HG03045 (cell line): ENCODE results near the gene ABCG5.

Source experiments
- ATAC-seq: cut with Tn5 transposase; IDR thresholded peaks from one replicate; pipeline ENCODE4 v1.9.1; 2021; ENCODE audit warnings: mild to moderate bottlenecking, moderate library complexity; ENCODE audit not compliant: unreplicated experiment

Gene ABCG5

DNA sequence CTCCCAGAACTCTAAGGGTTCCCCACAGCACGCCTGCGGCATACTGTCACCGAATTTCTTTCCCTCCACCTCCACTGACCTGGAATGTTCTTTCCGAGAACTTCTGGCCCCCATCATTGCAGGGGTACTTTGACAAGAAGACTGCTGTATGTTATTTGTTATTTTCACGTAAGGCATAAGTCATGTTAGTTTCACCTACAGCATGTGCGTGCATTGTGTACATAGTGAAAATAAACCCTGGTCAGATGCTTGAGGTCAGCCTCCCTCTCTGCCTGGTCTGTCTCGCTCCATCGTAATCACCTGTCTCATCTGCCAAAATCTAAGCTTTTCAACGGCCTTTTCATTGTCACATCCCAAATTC, 4.2 kb upstream of the ABCG5 start:
- no peak for ATAC-seq

DNA sequence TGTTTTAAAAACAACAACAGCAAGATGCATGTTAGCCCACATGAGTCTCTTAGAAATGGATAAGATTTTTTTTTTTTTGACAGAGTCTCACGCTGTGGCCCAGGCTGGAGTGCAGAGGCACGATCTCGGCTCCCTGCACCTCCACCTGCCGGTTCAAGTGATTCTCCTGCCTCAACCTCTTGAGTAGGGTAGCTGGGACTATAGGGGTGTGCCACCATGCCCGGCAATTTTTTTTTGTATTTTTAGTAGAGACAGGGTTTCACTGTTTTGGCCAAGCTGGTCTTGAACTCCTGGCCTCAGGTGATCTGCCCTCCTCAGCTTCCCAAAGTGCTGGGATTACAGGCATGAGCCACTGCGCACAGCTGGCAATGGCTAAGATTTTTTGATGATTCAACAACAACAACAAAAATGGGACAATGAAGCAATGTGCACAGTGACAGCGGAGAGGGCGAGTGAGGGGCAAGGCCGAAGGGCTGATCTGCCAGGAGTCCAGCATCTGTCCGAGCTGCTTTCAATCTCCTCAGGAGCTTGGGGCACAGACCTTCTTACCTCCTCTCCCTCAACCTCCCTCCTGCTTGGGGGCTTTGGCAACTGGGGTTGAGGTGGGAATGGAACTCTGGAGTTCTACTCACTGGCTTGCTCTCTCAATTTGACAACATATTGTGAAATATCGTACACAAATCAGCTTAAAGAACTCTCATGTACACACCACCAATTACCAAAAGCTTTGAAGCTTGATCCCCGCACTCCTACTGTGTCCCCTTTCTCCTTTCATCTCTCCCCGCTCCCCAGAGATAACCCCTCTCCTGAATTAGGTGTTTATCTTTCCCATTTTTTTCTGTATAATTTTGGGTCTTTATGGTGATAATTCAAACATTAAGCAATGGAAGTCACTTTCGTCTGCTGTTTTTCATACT, 3.6 kb upstream of the ABCG5 start:
- ATAC-seq, result no peak

DNA sequence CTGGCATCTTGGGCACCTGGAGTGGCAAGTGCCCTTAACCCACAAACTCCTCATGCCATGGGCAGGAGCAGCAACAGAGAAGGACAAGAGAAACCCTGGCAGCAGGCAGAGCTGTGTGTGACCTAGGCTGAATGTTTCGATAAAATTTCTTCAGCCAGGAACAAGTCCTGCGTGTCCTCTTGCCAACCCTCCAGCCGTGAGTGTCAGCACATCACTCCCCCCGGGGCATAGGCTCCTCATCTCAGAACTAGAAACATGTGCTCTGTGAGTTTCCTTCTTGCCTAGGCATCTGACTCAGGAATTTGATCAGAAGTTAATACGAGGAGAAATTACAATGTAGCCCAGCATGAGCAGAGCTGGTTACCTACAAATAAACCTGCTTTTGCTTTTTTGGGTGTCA, 2.3 kb upstream of the ABCG5 start:
- ATAC-seq, result no peak

DNA sequence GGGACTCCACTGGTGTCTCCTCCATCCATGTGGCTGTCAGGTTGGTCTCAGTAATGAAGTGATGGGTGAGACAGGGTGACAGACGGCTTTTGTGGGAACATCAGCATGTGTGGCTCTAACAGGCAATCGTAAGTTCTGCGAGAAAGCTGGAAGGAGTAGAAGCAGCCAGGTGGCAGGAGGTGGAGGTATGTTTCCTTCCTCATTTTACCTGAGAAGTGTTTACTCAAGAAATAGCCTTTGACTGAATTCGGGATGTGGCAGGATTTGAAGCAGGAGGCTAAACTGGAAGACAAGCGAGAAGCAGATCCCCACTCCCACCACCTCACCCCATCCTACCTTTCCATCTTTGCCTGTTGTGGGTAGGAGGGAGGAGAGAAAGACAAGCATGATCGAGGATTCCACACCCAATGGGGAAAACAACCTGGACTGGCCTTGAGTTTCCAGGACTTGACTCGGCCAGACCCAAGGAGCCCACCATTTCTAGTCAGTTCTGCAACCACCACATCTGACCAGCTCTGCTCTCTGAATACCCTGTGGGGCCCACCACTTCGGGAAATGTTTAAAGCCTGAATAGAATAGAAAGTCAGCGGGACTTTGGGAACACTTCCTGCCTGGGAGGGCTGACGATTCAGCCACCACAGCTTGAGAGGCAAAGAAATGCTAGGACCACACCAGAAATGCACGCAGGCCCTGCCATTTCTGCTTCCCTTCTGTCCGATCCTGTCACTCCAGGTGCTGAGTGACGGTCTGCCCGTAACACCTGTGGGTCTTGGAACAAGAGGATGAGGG, 1.3 kb upstream of the ABCG5 start:
- no peak for ATAC-seq

DNA sequence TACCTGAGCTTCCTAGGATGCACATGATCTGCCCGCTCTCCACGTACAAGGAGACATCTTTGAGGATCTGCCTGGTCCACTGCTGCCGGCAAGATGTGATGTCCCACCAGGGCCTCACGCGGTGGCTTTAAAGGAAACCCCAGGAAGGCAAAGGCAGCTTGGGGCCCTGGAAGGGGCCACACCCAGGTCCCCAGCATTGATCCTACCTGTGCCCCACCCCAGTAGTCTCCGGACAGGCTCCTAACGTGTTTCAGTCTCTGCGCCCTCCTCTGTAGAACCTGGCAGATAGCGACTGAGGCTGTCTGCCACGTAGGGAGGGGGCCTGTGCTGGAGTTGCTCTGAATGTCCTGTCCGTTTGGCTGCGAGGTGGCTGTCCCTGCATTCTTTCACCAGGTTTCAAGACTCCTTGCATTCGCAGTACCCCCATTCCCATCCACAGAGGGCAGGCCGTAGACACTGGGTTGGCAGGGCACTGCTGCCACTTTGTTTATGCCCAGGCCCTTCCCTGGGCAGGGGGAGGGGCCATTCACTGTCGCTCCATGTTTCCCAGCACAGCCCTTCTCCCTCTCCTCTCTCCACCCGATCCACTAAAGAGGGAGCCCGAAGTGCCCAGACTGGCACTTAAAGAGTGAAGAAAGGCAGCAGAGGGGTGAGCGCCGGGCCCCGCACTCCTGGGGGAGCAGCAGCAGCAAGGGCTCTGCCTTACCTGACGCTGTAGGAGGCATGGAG, 644 bp downstream of the ABCG5 start:
- ATAC-seq, result no peak

DNA sequence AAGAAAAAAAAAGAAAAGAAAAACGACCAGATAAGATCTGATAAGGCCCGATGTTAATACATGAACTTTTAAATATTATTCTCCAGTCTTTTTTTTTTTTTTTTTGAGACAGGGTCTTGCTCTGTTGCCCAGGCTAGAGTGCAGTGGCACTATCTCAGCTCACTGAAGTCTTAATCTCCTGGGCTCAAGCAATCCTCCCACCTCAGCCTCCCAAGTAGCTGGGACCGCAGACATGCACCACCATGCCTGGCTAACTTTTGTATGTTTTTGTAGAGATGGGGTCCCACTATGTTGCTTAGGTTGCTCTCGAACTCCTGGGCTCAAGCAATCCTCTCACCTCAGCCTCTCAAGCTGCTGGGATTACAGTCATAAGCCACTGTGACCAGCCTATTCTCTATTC, 1.6 kb downstream of the ABCG5 start:
- ATAC-seq, result no peak

DNA sequence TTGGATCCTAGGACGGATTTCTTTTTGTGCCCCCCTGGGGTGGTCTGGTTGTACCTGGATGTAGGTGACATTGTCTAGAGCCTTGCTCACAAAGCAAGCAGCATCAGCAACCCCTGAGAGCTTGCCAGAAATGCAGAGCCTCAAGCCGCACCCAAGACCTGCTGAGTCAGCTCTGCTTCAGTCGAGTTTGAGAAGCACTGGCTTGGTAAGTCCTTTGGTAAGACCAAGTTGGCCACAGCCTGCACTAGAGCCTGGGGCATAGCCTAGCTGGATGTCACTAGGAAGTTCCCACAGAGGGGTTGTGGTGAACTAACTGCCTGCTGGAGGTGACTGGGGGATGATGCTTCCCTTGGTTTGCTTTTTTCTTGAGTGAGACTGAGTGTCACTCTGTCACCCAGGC, 6.2 kb downstream of the ABCG5 start:
- no peak for ATAC-seq

DNA sequence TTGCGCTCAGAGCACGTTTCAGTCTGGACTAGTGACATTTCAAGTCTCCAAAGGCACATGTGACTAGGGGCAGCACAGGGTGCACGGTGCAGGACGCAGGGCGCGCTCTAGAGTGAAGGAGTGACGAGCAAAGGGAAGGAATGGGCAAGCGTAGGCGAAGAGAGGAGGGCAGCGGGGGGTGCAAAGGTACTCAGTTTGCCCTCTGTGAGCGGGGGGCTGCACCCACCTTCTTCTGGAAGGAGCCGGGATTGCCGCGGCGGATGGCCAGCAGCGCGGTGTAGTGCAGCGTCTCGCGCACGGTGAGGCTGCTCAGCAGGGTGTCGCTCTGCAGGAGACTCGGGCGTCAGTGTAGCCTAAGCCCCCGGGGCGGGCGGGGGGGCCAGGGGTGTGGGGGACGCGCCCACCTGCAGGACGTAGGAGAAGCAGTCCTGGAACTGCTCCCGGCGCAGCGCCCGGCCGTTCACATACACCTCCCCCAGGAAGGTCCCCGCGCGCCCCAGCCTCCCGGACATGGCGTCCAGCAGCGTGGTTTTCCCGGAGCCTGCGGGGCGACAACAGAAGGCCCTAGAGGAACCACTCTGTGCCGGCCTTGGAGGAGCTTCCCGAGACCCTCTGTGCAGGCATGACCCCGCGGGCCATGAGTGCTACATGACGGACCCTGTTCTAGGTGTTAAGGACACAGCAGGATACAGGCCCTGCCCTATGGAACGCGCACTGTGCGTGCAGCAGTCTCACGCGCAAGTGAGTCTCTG, 6.9 kb downstream of the ABCG5 start:
- ATAC-seq, result no peak

DNA sequence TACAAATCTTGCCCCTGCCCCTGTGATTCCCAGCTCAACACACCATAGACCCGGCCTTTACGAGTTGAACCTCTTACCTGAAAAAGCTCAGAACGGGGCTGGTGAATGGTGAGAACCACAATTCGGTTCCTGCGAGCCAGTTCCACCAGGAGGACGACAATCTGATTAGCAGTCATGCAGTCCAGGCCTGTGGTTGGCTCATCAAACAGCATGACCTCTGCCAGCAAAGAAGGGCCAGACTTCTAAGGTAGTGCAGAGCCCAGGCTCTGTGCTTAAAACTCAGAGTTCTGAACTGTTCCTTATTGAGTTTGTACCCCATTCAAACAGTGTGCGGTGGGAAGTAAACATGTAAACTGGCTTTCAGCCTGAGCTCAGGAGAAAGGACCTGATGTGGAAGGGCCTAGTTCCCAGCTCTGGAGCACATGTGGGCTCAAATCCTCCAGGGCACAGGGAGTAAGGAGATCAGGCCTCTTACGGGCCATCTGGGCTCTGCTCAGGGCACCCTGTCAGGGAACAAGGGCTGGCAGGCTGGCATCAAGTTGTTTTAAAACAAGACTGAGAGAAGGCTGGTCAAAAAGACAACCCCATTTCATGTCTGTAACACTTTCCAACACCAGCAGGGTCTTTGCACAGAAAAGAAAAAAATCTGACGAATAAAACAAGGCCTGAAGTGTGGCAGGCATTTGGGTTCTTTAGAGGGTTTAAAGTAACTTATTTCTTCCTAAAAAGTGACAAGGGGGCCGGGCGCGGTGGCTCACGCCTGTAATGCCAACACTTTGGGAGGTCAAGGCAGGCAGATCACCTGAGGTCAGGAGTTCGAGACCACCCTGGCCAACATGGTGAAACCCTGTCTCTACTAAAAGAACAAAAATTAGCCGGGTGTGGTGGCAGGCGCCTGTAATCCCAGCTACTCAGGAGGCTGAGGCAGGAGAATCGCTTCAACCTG, 12.1 kb downstream of the ABCG5 start:
- no peak for ATAC-seq

DNA sequence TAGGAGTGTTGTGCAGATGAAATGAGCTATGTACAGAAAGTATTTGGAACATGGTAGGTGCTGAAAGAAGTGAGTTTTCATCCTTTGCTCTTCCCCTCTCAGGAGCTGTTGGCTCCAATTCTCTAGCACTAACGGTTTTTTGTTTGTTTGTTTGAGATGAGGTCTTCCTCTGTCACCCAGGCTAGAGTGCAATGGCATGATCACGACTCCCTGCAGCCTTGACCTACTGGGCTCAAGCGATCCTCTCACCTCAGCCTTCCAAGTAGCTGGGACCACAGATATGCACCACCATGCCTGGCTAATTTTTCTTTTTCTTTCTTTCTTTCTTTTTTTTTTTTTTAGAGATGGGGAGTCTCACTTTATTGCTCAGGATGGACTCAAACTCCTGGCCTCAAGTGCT, 12.8 kb downstream of the ABCG5 start:
- no peak for ATAC-seq

DNA sequence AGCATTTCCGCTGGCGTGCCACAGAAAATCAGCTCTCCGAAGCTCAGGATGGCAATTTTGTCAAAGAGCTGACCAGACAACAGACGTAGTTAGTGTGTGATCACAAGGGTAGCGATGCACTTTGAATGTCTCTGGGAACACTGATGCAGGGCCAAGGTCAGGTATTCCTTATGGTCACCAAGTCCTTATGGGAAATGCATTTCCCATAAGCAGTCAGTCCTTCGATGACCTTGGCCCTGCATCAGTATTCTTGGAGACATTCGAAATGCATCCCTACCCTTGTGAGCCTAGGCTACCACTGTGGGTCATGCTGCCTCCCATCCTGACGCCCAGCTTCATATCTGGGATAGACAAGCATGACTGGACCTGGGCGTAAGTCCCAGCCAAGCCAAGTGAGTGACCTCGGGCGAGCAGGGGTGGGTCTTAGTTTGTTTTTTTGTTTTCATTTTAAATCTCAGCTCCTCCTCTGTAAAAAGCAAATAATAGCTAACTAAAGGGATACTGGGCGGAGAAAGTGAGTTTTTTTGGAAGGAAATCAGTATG, 13.6 kb downstream of the ABCG5 start:
- ATAC-seq, result no peak

DNA sequence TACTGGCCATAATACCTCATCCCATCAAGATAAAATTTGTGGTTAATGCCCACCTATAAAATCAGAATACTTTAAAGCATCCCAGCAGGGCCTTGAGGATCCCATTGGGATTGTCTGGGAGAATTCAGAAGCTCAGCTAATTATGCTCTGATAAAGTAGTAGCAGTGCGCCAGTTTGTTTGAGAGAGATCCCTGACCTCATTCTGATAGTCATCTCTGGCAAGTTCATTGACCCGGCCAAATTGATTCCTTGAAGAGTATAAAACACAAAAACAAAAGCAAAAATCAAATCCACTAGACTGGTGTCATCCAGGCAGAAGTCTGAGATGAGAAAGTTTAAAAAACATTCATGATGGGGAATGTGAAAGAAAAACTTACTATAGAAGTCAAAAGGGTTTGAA, 14.1 kb downstream of the ABCG5 start:
- ATAC-seq, result no peak

DNA sequence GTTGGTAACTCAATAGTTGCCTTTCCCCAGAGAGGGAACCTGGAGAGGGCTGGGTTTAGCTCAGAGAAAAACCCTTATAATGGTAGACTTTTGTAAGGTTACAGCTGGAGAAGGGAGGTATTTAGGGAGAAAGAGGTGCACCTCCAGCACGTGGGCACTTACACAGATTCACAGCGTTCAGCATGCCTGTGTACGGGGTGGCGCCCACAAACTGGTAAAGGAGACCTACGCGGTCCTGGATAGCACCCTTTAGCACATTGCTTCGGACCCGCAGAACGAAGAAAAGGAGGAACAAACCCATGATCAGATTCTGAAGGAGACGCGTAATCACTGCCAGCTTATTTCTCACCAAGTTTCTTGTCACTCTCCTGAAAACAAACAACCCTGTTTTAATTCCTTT, 14.9 kb downstream of the ABCG5 start:
- no peak for ATAC-seq

DNA sequence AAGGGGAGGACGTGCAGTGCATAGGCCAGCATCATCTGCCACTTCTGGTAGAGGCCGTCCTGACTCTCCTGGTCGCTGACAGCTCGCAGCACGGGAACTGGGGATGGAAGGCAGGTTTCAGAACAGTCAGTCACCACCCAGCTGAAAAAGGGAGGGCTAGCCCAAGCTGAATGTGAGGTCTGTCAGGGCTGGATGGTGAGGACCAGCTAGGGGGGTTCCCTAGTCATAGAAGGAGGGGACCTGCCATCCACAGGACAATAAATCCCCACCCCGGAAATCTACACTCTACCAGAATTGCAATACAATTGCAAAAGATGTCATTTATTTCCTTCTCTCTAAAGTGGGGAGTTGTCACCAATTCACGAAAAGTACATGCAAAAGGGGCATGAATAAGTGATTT, 15.8 kb downstream of the ABCG5 start:
- ATAC-seq, result no peak

DNA sequence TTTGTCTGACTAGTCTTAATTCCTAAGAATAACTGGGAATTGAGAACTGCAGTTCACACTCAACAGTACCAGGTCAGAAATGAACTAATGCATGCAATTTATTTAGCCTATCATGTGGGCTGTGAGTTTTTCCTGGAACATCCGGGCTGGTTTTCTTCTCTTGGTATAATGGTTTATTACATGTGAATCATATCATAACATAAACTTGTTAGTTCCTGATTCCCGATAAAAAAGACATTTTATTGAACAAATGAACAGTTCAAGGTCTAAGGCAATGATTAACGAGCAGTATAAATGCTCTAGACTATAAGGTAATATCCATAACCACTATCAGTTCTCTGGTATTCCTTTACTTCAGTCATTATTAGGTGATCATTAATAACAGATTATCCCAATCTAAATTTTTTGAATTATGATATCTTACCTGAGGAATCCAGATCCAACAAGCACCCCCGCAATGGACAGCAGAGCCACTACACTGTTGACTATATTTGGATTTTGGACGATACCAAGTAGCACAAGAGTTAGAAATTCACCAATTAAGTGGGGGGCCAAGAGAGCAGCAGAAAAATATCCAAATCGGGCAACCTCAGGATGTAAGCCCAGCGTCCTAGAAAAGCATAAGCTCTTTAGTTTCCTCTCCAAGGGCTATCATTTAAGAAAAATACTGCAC, 19.0 kb downstream of the ABCG5 start:
- ATAC-seq, result no peak

DNA sequence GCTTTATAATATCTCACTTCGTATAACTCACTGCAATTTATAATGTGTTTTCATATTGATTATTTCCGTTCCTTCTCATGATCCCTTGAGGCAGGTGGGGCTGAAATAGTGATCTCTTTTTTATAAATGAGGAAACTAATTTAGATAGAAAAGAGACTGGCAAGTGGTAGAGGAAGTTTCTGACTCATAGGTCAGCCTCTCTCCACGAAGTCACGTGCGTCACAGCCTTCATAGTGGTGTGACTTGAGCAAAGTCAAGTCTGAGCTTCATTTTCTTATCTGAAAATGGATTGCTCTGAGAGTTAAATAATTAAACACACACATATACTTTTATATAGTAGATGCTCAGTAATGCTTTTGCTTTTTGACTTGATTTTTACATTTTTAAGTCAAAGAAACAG, 19.9 kb downstream of the ABCG5 start:
- ATAC-seq, result no peak

DNA sequence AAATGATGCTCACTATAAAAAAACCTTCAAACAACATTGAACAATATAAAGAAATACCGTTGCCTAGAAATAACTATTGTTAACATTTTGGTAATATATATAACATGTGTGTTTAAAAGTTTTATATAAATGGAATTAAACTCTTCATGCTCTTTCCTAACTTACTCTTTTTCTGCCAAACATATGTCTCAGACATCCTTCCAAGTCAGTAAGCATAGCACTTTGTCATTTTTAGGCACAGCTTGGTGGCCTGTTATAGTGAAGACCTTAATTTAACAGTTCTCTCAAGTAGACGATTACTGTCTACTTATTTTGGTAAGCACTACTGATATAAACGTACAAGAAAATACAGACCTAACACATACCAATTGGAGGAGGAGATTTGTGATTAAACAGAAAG, 23.9 kb downstream of the ABCG5 start:
- ATAC-seq, result no peak

DNA sequence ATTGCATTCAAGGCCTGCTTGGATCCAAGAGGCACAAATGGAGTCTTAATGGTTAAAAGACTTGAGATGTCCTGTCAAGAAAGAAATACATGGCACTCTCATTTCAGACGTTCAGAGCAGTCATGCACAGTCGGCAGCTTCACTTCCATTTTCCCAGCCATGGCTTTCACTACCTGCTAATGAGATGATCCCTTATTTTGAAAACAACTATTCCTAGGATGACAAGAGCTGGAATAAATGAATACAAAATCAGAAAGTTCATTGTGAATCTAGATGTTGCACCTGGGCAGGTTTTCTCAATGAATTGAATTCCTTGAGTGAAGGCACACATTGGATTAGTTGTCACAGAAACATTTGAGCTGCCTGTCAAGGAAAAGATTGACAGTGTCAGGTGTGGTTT, 25.7 kb downstream of the ABCG5 start:
- ATAC-seq, result no peak

DNA sequence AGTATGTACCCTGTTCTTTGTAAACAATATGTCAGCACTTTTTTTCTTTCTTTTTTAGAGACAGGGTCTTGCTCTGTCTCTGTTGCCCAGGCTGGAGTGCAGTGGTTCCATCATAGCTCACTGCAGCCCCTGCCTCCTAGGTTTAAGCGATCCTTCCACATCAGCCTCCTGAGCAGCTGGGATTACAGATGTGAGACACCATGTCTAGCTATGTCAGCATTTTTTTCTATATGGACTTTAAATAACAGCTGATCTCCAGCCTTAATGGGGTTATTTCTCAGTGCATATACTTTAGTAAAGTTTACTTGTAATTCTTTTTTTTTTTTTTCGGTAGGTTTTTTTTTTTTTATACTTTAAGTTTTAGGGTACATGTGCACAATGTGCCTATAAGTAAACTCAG, 26.6 kb downstream of the ABCG5 start:
- ATAC-seq, result no peak
